Tibial nerve (tissue), 3 donors: ENCODE results near the gene TXNIP.

Source experiments
- CTCF ChIP-seq, 5 experiments: fragments of 200-600 bp in 3 of 5; fragments of 450-650 bp in 2 of 5; sonication (generic) in 3 of 5; IDR thresholded peaks; one replicate each; pipeline ENCODE4 v1.5.1; 2016 to 2019; ENCODE audit warnings: antibody characterized with exemption in 5 of 5, mild to moderate bottlenecking in 3 of 5, moderate library complexity in 2 of 5
- POLR2A ChIP-seq, 2 donors: fragments of 450-650 bp; IDR thresholded peaks; one replicate each; pipeline ENCODE4 v1.6.1; 2017; ENCODE audit warnings: antibody characterized with exemption in 2 of 2, mild to moderate bottlenecking in 2 of 2, moderate library complexity in 2 of 2

DNA sequence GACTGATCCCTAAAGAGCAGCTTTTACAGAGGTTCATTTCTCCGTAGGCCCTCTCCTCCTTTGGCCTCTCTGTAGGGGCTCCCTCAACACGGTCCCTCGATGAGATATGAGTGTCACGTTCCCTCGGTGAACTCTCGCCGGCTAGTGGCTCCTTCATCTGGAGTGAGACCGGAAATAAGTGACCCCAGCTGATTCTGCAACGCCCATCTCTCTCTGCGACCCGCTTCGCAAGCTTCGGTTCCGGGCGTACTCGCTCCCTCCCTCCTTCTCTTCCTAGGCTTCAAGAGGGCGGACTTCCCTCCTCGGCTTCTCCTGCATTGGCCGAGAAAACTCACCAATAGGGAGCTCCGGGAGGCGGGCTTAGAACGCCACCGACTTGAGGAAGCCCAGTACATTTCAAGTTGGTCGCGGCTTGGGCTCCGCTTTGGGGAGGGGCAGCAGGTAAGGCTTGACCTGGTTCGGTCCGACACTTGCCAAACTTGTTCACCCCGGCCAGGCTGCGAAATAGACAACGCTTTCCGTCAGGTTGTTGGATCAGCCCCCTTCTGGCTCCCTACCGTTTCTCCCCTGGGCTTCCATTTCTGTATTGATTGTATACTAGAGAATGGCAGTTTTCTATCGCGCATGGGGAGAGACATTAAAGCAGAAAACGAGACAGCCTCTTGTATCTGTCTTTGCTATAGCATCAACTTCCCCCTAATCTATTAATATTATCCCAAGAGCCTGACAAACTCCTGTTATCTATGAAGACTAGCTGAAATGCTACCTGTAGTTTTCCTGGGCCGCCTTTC is 31.9 kb downstream of the TXNIP start, which contains the start of the genes ANKRD34A and POLR3GL:
- TF ChIP-seq CTCF (IDR thresholded peaks at IDR 0.05) (peak in 1 of 5 experiments; percentile 54), POLR2A (IDR thresholded peaks at IDR 0.05) (peak; percentile 88 to 98)
